MM.1S (cell line): ENCODE data around the gene FAF2.

Experiments used
- DNase-seq: peaks from one replicate; pipeline ENCODE4 v3.0.0-alpha.2; 2015
- H2AFZ ChIP-seq: fragments of 300-600 bp; sonication (generic); 2 replicates; pipeline ENCODE4 v1.6.0; 2016; ENCODE audit warnings: antibody characterized with exemption, low read length
- H3F3A ChIP-seq: fragments of 300-600 bp; sonication (generic); 2 replicates; pipeline ENCODE4 v1.6.1; 2016; ENCODE audit warnings: mild to moderate bottlenecking, antibody characterized with exemption, low read length, moderate library complexity, mixed read lengths; ENCODE audit not compliant: insufficient read depth
- H3K27ac ChIP-seq: fragments of 300-600 bp; sonication (generic); 2 replicates; pipeline ENCODE4 v1.5.1; 2016; ENCODE audit warnings: mild to moderate bottlenecking, low read length
- H3K27me3 ChIP-seq: fragments of 300-600 bp; sonication (generic); replicated peaks from 2 replicates; pipeline ENCODE4 v1.6.0; 2016; ENCODE audit warnings: low read length; ENCODE audit not compliant: insufficient read depth
- H3K36me3 ChIP-seq: fragments of 300-600 bp; sonication (generic); replicated peaks from 2 replicates; pipeline ENCODE4 v1.6.1; 2016; ENCODE audit warnings: mild to moderate bottlenecking, low read length, mixed read lengths; ENCODE audit not compliant: insufficient read depth
- H3K4me1 ChIP-seq: fragments of 300-600 bp; sonication (generic); 2 replicates; pipeline ENCODE4 v1.6.1; 2016; ENCODE audit warnings: low read length, mixed read lengths
- H3K4me2 ChIP-seq: fragments of 300-600 bp; sonication (generic); 2 replicates; pipeline ENCODE4 v1.6.0; 2016; ENCODE audit warnings: low read depth, low read length
- H3K4me3 ChIP-seq: fragments of 300-600 bp; sonication (generic); 2 replicates; pipeline ENCODE4 v1.5.1; 2016; ENCODE audit warnings: low read length, mixed read lengths
- H3K79me2 ChIP-seq: fragments of 300-600 bp; sonication (generic); 2 replicates; pipeline ENCODE4 v1.6.1; 2016; ENCODE audit warnings: mixed run types, low read length, mixed read lengths
- H3K9ac ChIP-seq: fragments of 300-600 bp; sonication (generic); 2 replicates; pipeline ENCODE4 v1.6.1; 2016; ENCODE audit warnings: low read length, mixed read lengths
- H3K9me2 ChIP-seq: fragments of 300-600 bp; sonication (generic); replicated peaks from 2 replicates; pipeline ENCODE4 v1.6.1; 2016; ENCODE audit warnings: mild to moderate bottlenecking, low read length, mixed read lengths; ENCODE audit not compliant: insufficient read depth
- H3K9me3 ChIP-seq: fragments of 300-600 bp; sonication (generic); replicated peaks from 2 replicates; pipeline ENCODE4 v1.6.1; 2016; ENCODE audit warnings: mild to moderate bottlenecking, low read length, mixed read lengths; ENCODE audit not compliant: insufficient read depth
- H4K20me1 ChIP-seq: fragments of 300-600 bp; sonication (generic); 2 replicates; pipeline ENCODE4 v1.6.1; 2016; ENCODE audit warnings: mild to moderate bottlenecking, low read length, moderate library complexity, mixed read lengths; ENCODE audit not compliant: insufficient read depth
- EZH2 ChIP-seq: fragments of 300-600 bp; sonication (generic); optimal IDR thresholded peaks from 2 replicates; pipeline ENCODE3; 2017; ENCODE audit warnings: low read depth, mild to moderate bottlenecking, antibody characterized with exemption, low read length, mixed read lengths
- EZH2phosphoT487 ChIP-seq: fragments of 300-600 bp; sonication (generic); IDR thresholded peaks from 2 replicates; pipeline ENCODE4 v1.6.1; 2018; ENCODE audit warnings: antibody characterized with exemption, low read length
- TF ChIP-seq, protein P1 (sequence below): fragments of 300-600 bp; sonication (generic); IDR thresholded peaks from 2 replicates; pipeline ENCODE4 v1.5.1; 2016; ENCODE audit warnings: antibody characterized with exemption, low read length, mixed read lengths

FAF2 gene

GRCh38 chr5:176540476-176540899, 92.3 kb downstream of the FAF2 start:
- Histone ChIP-seq H3K4me3 (no peak overlapping the region), H3K9me3 (no peaks in the 10 kb centered on the region), H3K9me2 (no peaks in the 10 kb centered on the region), H3K9ac (no peak overlapping the region), H3K36me3 (no peaks in the 10 kb centered on the region), H3K4me1 (peaks cover 21% of the 10 kb centered on the region), H3K27ac (no peak overlapping the region), H2AFZ (no peak overlapping the region), H3F3A (peaks cover 27% of the 10 kb centered on the region), H3K79me2 (peaks cover 12% of the 10 kb centered on the region), H4K20me1 (no peaks in the 10 kb centered on the region), H3K27me3 (no peaks in the 10 kb centered on the region), H3K4me2 (no peak overlapping the region)
- DNase-seq: no peak
- no peak for TF ChIP-seq EZH2

- peak overlapping the region; percentile 60; the same call in 1 of the 2 replicates for H3K27ac ChIP-seq
Observed at GRCh38 chr5:176540956-176541337, 92.8 kb downstream of the FAF2 start.

GRCh38 chr5:176541338-176542134, 93.4 kb downstream of the FAF2 start:
- peak overlapping the region; percentile 86; the same call in 1 of the 2 replicates for H3K9ac ChIP-seq
- H2AFZ ChIP-seq: peak overlapping the region; percentile 57
- peak overlapping the region; percentile 93 for H3K4me2 ChIP-seq
- peak overlapping the region; percentile 60; the same call in 1 of the 2 replicates for H3K27ac ChIP-seq
- H3F3A ChIP-seq: peaks cover 27% of the 10 kb centered on the region
- TF ChIP-seq EZH2phosphoT487: no peak
- no peak for TF ChIP-seq EZH2
- TF ChIP-seq, protein P1, sequence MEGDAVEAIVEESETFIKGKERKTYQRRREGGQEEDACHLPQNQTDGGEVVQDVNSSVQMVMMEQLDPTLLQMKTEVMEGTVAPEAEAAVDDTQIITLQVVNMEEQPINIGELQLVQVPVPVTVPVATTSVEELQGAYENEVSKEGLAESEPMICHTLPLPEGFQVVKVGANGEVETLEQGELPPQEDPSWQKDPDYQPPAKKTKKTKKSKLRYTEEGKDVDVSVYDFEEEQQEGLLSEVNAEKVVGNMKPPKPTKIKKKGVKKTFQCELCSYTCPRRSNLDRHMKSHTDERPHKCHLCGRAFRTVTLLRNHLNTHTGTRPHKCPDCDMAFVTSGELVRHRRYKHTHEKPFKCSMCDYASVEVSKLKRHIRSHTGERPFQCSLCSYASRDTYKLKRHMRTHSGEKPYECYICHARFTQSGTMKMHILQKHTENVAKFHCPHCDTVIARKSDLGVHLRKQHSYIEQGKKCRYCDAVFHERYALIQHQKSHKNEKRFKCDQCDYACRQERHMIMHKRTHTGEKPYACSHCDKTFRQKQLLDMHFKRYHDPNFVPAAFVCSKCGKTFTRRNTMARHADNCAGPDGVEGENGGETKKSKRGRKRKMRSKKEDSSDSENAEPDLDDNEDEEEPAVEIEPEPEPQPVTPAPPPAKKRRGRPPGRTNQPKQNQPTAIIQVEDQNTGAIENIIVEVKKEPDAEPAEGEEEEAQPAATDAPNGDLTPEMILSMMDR: no peak
- no peaks in the 10 kb centered on the region for H3K9me2 ChIP-seq
- H3K79me2 ChIP-seq: peaks cover 2% of the 10 kb centered on the region; the same call in 1 of the 2 replicates
- H3K27me3 ChIP-seq: no peaks in the 10 kb centered on the region
- no peaks in the 10 kb centered on the region for H3K9me3 ChIP-seq
- H3K4me1 ChIP-seq: peaks cover 21% of the 10 kb centered on the region
- no peaks in the 10 kb centered on the region for H4K20me1 ChIP-seq
- DNase-seq: peak; percentile 68
- peak overlapping the region; percentile 80; the same call in 1 of the 2 replicates for H3K4me3 ChIP-seq
- no peaks in the 10 kb centered on the region for H3K36me3 ChIP-seq

More at GRCh38 chr5:176540956-176541337, 92.8 kb downstream of the FAF2 start:
- Histone ChIP-seq H3K4me2 (peak overlapping the region; percentile 93), H2AFZ (peak overlapping the region; percentile 57; the same call in 1 of the 2 replicates), H3K9me3 (no peaks in the 10 kb centered on the region), H3K36me3 (no peaks in the 10 kb centered on the region), H3K9ac (no peak overlapping the region), H3K27me3 (no peaks in the 10 kb centered on the region), H3K4me3 (no peak overlapping the region), H3K4me1 (peaks cover 21% of the 10 kb centered on the region), H3K9me2 (no peaks in the 10 kb centered on the region), H3K79me2 (peaks cover 7% of the 10 kb centered on the region), H4K20me1 (no peaks in the 10 kb centered on the region), H3F3A (peaks cover 27% of the 10 kb centered on the region)
- no peak for DNase-seq
- TF ChIP-seq EZH2phosphoT487: no peak

GRCh38 chr5:176542135-176542595, 94.0 kb downstream of the FAF2 start:
- peak overlapping the region; percentile 60; the same call in 1 of the 2 replicates for H3K27ac ChIP-seq
- TF ChIP-seq EZH2 (no peak), EZH2phosphoT487 (no peak)
- TF ChIP-seq, protein P1: no peak
- peak overlapping the region; percentile 80 for H3K4me3 ChIP-seq
- no peaks in the 10 kb centered on the region for H3K9me2 ChIP-seq
- H2AFZ ChIP-seq: peak overlapping the region; percentile 57
- no peaks in the 10 kb centered on the region for H3K36me3 ChIP-seq
- peaks cover 25% of the 10 kb centered on the region for H3F3A ChIP-seq
- peak overlapping the region; percentile 93 for H3K4me2 ChIP-seq
- H3K9me3 ChIP-seq: no peaks in the 10 kb centered on the region
- no peaks in the 10 kb centered on the region for H3K27me3 ChIP-seq
- no peaks in the 10 kb centered on the region for H4K20me1 ChIP-seq
- H3K4me1 ChIP-seq: peaks cover 21% of the 10 kb centered on the region
- peak overlapping the region; percentile 86; the same call in 1 of the 2 replicates for H3K9ac ChIP-seq
- DNase-seq: peak; percentile 29
- H3K79me2 ChIP-seq: 0 out of 2 replicates have a peak, but pooled peaks cover 2% of the 10 kb centered on the region
